H1 (cell line): ENCODE data around the gene INPP5F. TPM values are rescaled to one million over a fixed set of nuclear protein-coding genes. Genes with fewer than 3 reads are reported as not detected.
A peak's percentile ranks its signal among the peaks of the same experiment; 100 is the strongest.

Source experiments
- CTCF ChIA-PET: fragments of 300-600 bp; sonication (Branson Sonifier 250); formaldehyde crosslinking; loops from one replicate; lab custom pipeline; 2021; ENCODE audit not compliant: partially characterized antibody; lab: Charles Lee
- POLR2A ChIA-PET: fragments of 300-600 bp; sonication (Branson Sonifier 250); formaldehyde crosslinking; loops from one replicate; lab custom pipeline; 2021; ENCODE audit warnings: inconsistent platforms; ENCODE audit not compliant: partially characterized antibody; lab: Charles Lee
- DNase-seq, 2 experiments: peaks; one replicate each; pipeline versions ENCODE4 v3.0.0 to v3.0.0-alpha.2; 2010 to 2022; ENCODE audit warnings: low spot score in 2 of 2, low read depth in 1 of 2, mixed read lengths in 1 of 2
- FAIRE-seq: peaks from 2 replicates; lab custom pipeline; 2011; peaks lifted over from hg19 to GRCh38; lab: Jason Lieb, UNC
- H2AFZ ChIP-seq: 2 replicates; pipeline ENCODE4 v1.8.1; 2012; ENCODE audit warnings: low read length, inconsistent platforms
- H2AK5ac ChIP-seq: 2 replicates; pipeline ENCODE4 v1.6.1; 2013; ENCODE audit warnings: low read depth, low read length
- H2BK120ac ChIP-seq: replicated peaks from 2 replicates; pipeline ENCODE3; 2013; ENCODE audit warnings: low read depth, low read length, inconsistent platforms
- H2BK12ac ChIP-seq: 2 replicates; pipeline ENCODE4 v1.6.1; 2013; ENCODE audit warnings: low read depth, low read length
- H2BK15ac ChIP-seq: 2 replicates; pipeline ENCODE4 v1.6.1; 2013; ENCODE audit warnings: low read length
- H2BK20ac ChIP-seq: 2 replicates; pipeline ENCODE4 v1.6.1; 2013; ENCODE audit warnings: low read length
- H2BK5ac ChIP-seq: 2 replicates; pipeline ENCODE4 v1.6.1; 2013; ENCODE audit warnings: low read depth, low read length
- H3K14ac ChIP-seq: 2 replicates; pipeline ENCODE4 v1.6.1; 2013; ENCODE audit warnings: inconsistent platforms; ENCODE audit not compliant: insufficient read length
- H3K18ac ChIP-seq: 2 replicates; pipeline ENCODE4 v1.6.1; 2013; ENCODE audit warnings: low read length; ENCODE audit errors: extremely low read depth
- H3K23ac ChIP-seq: 2 replicates; pipeline ENCODE4 v1.6.1; 2013; ENCODE audit warnings: inconsistent platforms; ENCODE audit not compliant: insufficient read length
- H3K23me2 ChIP-seq: 2 replicates; pipeline ENCODE4 v1.6.1; 2013; ENCODE audit warnings: low read depth, low read length
- H3K27ac ChIP-seq: 2 replicates; pipeline ENCODE4 v1.6.1; 2011; ENCODE audit warnings: low read depth, low read length, inconsistent platforms
- H3K27me3 ChIP-seq, 4 experiments: replicated peaks in 1 of 4; 1 replicate in 1 of 4; 2 replicates in 3 of 4; pipeline versions ENCODE4 v1.6.1 to v1.8.1; 2011 to 2013; ENCODE audit warnings: low read length in 3 of 4, mild to moderate bottlenecking in 3 of 4, inconsistent platforms in 2 of 4, mixed read lengths in 2 of 4, moderate library complexity in 1 of 4; ENCODE audit not compliant: control insufficient read depth in 3 of 4, insufficient read depth in 3 of 4; ENCODE audit errors: extremely low read depth in 1 of 4
- H3K36me3 ChIP-seq, 4 experiments: 2 replicates each; pipeline versions ENCODE4 v1.6.1 to v1.8.1; 2011 to 2013; ENCODE audit warnings: mild to moderate bottlenecking in 4 of 4, low read length in 3 of 4, moderate library complexity in 2 of 4, control low read depth in 1 of 4, inconsistent platforms in 1 of 4; ENCODE audit not compliant: insufficient read depth in 4 of 4, control insufficient read depth in 2 of 4
- H3K4ac ChIP-seq: replicated peaks from 2 replicates; pipeline ENCODE3; 2013; ENCODE audit warnings: low read length, low read depth, mixed read lengths, inconsistent platforms; ENCODE audit not compliant: insufficient read length
- H3K4me1 ChIP-seq, 4 experiments: replicated peaks in 1 of 4; 1 replicate in 1 of 4; 2 replicates in 3 of 4; pipeline versions ENCODE4 v1.6.1 to v1.8.1; 2011 to 2013; ENCODE audit warnings: low read length in 3 of 4, inconsistent platforms in 2 of 4, mixed read lengths in 1 of 4; ENCODE audit not compliant: insufficient read depth in 4 of 4, control insufficient read depth in 3 of 4
- H3K4me2 ChIP-seq, 2 experiments: 2 replicates each; pipeline versions ENCODE4 v1.6.1 to v1.8.1; 2011 to 2013; ENCODE audit warnings: low read depth in 2 of 2, low read length in 2 of 2, control low read depth in 1 of 2, inconsistent platforms in 1 of 2, mild to moderate bottlenecking in 1 of 2; ENCODE audit not compliant: insufficient read depth in 1 of 2
- H3K4me3 ChIP-seq, 4 experiments: fragments of 200-600, 300-600 bp in 1 of 4; sonication (generic), shearing (Covaris generic), sonication (Bioruptor Twin) in 1 of 4; 2 replicates each; pipeline versions ENCODE4 v1.5.1 to v1.8.1; 2011 to 2016; ENCODE audit warnings: low read length in 4 of 4, low read depth in 3 of 4, control low read depth in 2 of 4, inconsistent platforms in 2 of 4, mild to moderate bottlenecking in 2 of 4, mixed read lengths in 1 of 4, moderate library complexity in 1 of 4; ENCODE audit not compliant: insufficient read depth in 2 of 4; ENCODE audit errors: extremely low read depth in 1 of 4
- H3K56ac ChIP-seq: replicated peaks from 2 replicates; pipeline ENCODE3; 2013; ENCODE audit warnings: low read depth, mild to moderate bottlenecking, mixed read lengths, low read length, inconsistent platforms; ENCODE audit not compliant: insufficient read length
- H3K79me1 ChIP-seq: 2 replicates; pipeline ENCODE4 v1.6.1; 2013; ENCODE audit warnings: low read depth, low read length, control low read depth
- H3K79me2 ChIP-seq, 2 experiments: 2 replicates each; pipeline versions ENCODE4 v1.6.1 to v1.8.1; 2012 to 2013; ENCODE audit warnings: low read length in 2 of 2, mild to moderate bottlenecking in 2 of 2, inconsistent platforms in 1 of 2; ENCODE audit not compliant: insufficient read depth in 2 of 2, control insufficient read depth in 1 of 2
- H3K9ac ChIP-seq, 4 experiments: replicated peaks in 1 of 4; 1 replicate in 1 of 4; 2 replicates in 3 of 4; pipeline versions ENCODE4 v1.6.1 to v1.8.1; 2011 to 2013; ENCODE audit warnings: low read depth in 3 of 4, low read length in 3 of 4, control low read depth in 2 of 4, mild to moderate bottlenecking in 2 of 4, moderate library complexity in 2 of 4, inconsistent platforms in 1 of 4; ENCODE audit errors: extremely low read depth in 1 of 4
- H3K9me3 ChIP-seq, 2 experiments: 2 replicates each; pipeline versions ENCODE4 v1.6.1 to v1.8.1; 2012 to 2013; ENCODE audit warnings: mild to moderate bottlenecking in 2 of 2, moderate library complexity in 2 of 2, control low read depth in 1 of 2, inconsistent platforms in 1 of 2, low read depth in 1 of 2, low read length in 1 of 2, mixed read lengths in 1 of 2; ENCODE audit not compliant: insufficient read depth in 2 of 2
- H4K20me1 ChIP-seq, 2 experiments: replicated peaks in 1 of 2; 2 replicates each; pipeline versions ENCODE3 to v1.8.1; 2011 to 2013; ENCODE audit warnings: inconsistent platforms in 2 of 2, low read length in 2 of 2, mild to moderate bottlenecking in 1 of 2; ENCODE audit not compliant: insufficient read depth in 2 of 2, control insufficient read depth in 1 of 2
- H4K5ac ChIP-seq: 2 replicates; pipeline ENCODE4 v1.6.1; 2013; ENCODE audit warnings: low read length, low read depth, mixed read lengths, inconsistent platforms; ENCODE audit not compliant: insufficient read length
- H4K8ac ChIP-seq: 2 replicates; pipeline ENCODE4 v1.8.0; 2013; ENCODE audit warnings: mild to moderate bottlenecking, moderate library complexity, low read length, inconsistent platforms; ENCODE audit not compliant: insufficient read depth; ENCODE audit errors: extremely low read depth
- H4K91ac ChIP-seq: replicated peaks from 2 replicates; pipeline ENCODE3; 2013; ENCODE audit warnings: low read length, mixed read lengths, inconsistent platforms; ENCODE audit not compliant: insufficient read length
- ATF3 ChIP-seq: IDR thresholded peaks from 2 replicates; pipeline ENCODE4 v1.6.1; 2011; ENCODE audit warnings: low read depth, mild to moderate bottlenecking, low read length; ENCODE audit not compliant: insufficient read depth
- CTCF ChIP-seq, 3 experiments: IDR thresholded peaks; 1 replicate in 2 of 3; 2 replicates in 1 of 3; pipeline versions ENCODE4 v1.5.1 to v1.6.1; 2011; ENCODE audit warnings: low read length in 3 of 3, mild to moderate bottlenecking in 3 of 3, inconsistent platforms in 2 of 3, low read depth in 1 of 3, moderate library complexity in 1 of 3; ENCODE audit not compliant: insufficient read depth in 1 of 3; ENCODE audit errors: control extremely low read depth in 1 of 3
- KDM1A ChIP-seq: fragments of 200-600, 300-600 bp; sonication (generic); IDR thresholded peaks from 2 replicates; pipeline ENCODE4 v1.7.1; 2016; ENCODE audit warnings: mild to moderate bottlenecking, low read length, borderline replicate concordance
- NRF1 ChIP-seq: IDR thresholded peaks from 2 replicates; pipeline ENCODE4 v1.6.1; 2011; ENCODE audit warnings: mild to moderate bottlenecking, low read depth, low read length, improper control_type of control experiment
- POLR2AphosphoS5 ChIP-seq: IDR thresholded peaks from 2 replicates; pipeline ENCODE4 v1.6.1; 2011; ENCODE audit warnings: low read depth, low read length
- POU5F1 ChIP-seq: IDR thresholded peaks from 2 replicates; pipeline ENCODE4 v1.6.1; 2011; ENCODE audit warnings: low read depth, mild to moderate bottlenecking, low read length, moderate library complexity
- SP1 ChIP-seq: IDR thresholded peaks from 2 replicates; pipeline ENCODE4 v1.6.1; 2011; ENCODE audit warnings: low read depth, low read length
- TBP ChIP-seq: IDR thresholded peaks from 2 replicates; pipeline ENCODE4 v1.6.1; 2011; ENCODE audit warnings: low read depth, low read length, improper control_type of control experiment
- WGBS, 2 experiments: shearing (Covaris generic) in 1 of 2; methylation state at CpG; one replicate each; pipeline versions ENCODE4 v1.1.6 to v1.1.7; 2013 to 2015; ENCODE audit warnings: low lambda C conversion rate in 2 of 2, mixed read lengths in 2 of 2, inconsistent platforms in 1 of 2, low coverage in 1 of 2, missing lambda C conversion rate in 1 of 2; ENCODE audit not compliant: insufficient replicate concordance in 2 of 2, insufficient coverage in 1 of 2, insufficient read length in 1 of 2; ENCODE audit errors: extremely low coverage in 1 of 2, missing lambda C conversion rate in 1 of 2; 5-methylcytosine and 5-hydroxymethylcytosine counted together
- polyA plus RNA-seq, 7 experiments: library from polyadenylated mRNA; depleted of rRNA in 3 of 7; stranded (reverse) in 5 of 7; unstranded in 2 of 7; fragments of >200 nt in 5 of 7; fragments of 200-250 nt in 2 of 7; gene quantifications; 1 replicate in 5 of 7; 2 replicates in 1 of 7; 4 replicates in 1 of 7; pipeline versions ENCODE4 v1.2.1 to v1.2.3, GENCODE V29; 2011 to 2013; ENCODE audit warnings: missing spikeins in 2 of 7, mixed read lengths in 2 of 7
- total RNA-seq: library from RNA; stranded (reverse); fragmentation: NEBNext Ultra II Directional; extraction: Animal tissue kit (Norgen Biotek cat#: 25700); gene quantifications from 2 replicates; pipeline ENCODE4 v1.2.1, GENCODE V29; 2021

Gene INPP5F
- total and polyA plus RNA-seq, 2 of the 8 experiments (the other 6 are each of a cell fraction or from before 2014, with no cell fraction given) = 50.1 to 101 TPM

- 0 out of 2 replicates have a peak, but pooled peaks cover 3% of the 10 kb centered on the region for H3K79me1 ChIP-seq
- 53% methylated on average over 1 of the region's 1 CpG; no CpG with 5 or more reads in 1 of the 2 experiments for WGBS, 2 experiments
- TF ChIP-seq ATF3 (no peak), TBP (no peak), NRF1 (no peak), POLR2AphosphoS5 (no peak), CTCF (IDR thresholded peaks at IDR 0.05; ENCODE audit: control extremely low read depth in 1 of 3, insufficient read depth in 1 of 3, low read depth in 1 of 3, low read length in 3 of 3) (peak in 2 of 3 experiments; percentile 18 to 43; a peak in 2 of 4 replicates), SP1 (no peak), POU5F1 (no peak), KDM1A (no peak)
Measured at GRCh38 chr10:119859420-119860258, 133.8 kb downstream of the INPP5F start.

More at GRCh38 chr10:119859420-119860258, 133.8 kb downstream of the INPP5F start:
- Histone ChIP-seq H3K56ac (no peak overlapping the region), H2BK15ac (no peak overlapping the region), H3K14ac (no peak overlapping the region), H3K4ac (no peak overlapping the region), H2BK12ac (no peak overlapping the region), H3K4me2 (no peak overlapping the region), H3K4me1 (peaks cover 0 to 6% (median 3%) of the 10 kb centered on the region in 4 experiments; a peak in 4 of 7 replicates), H3K4me3 (no peak overlapping the region), H3K9ac (no peak overlapping the region), H2AFZ (no peak overlapping the region), H4K91ac (no peak overlapping the region), H3K36me3 (peaks cover 6 to 27% (median 11%) of the 10 kb centered on the region in 4 experiments), H2BK5ac (no peak overlapping the region), H4K5ac (no peak overlapping the region), H3K27me3 (no peaks in the 10 kb centered on the region), H3K27ac (no peak overlapping the region), H3K23ac (no peak overlapping the region), H3K23me2 (no peaks in the 10 kb centered on the region), H2BK20ac (no peak overlapping the region), H2AK5ac (no peak overlapping the region), H4K8ac (no peak overlapping the region), H4K20me1 (peaks cover 6% of the 10 kb centered on the region in 2 experiments), H3K9me3 (no peaks in the 10 kb centered on the region), H3K18ac (no peak overlapping the region), H2BK120ac (no peak overlapping the region), H3K79me2 (peaks cover 4 to 71% of the 10 kb centered on the region in 2 experiments)
- ChIA-PET CTCF (interaction anchor here (0.6 to 5.3 kb wide), 36 partner anchors 8 to 1315 kb away, joined by 3 to 59 read pairs (median 4); partner anchors contain the start of gene MCMBP), POLR2A (interaction anchor here (0.5 to 1.4 kb wide), 7 partner anchors 12 to 262 kb away, joined by 3 to 9 read pairs (median 3); partner anchors contain the start of genes MCMBP, SEC23IP and TIAL1)
- no peak for DNase-seq
- FAIRE-seq = no peak
